HCT116 (cell line): ENCODE data around the gene FLCN. TPM values are rescaled to one million over a fixed set of nuclear protein-coding genes. Genes with fewer than 3 reads are reported as not detected.

Experiments used
- ATAC-seq: fragments of 200-7000 bp; cut with Tn5 transposase; 2 replicates; pipeline ENCODE4 v1.9.1; 2020; ENCODE audit warnings: mild to moderate bottlenecking, moderate library complexity
- BruUV-seq: library from RNA; stranded (reverse); fragments of 400-500 nt; replicated peaks from 2 replicates; lab custom pipeline; 2021; lab: Mats Ljungman, UMichigan
- CTCF ChIA-PET: fragments of 300-600 bp; sonication (Branson Sonifier 250); formaldehyde crosslinking; loops from one replicate; lab custom pipeline; 2021; ENCODE audit warnings: antibody characterized with exemption; lab: Charles Lee
- POLR2A ChIA-PET: fragments of 300-600, 350-600 bp; sonication (Branson Sonifier 250); formaldehyde crosslinking; loops from one replicate; lab custom pipeline; 2021; ENCODE audit warnings: antibody characterized with exemption; lab: Charles Lee
- RAD21 ChIA-PET, 2 experiments: fragments of 300-600 bp; sonication (Branson Sonifier 250); formaldehyde crosslinking; loops; one replicate each; lab custom pipeline; 2023; ENCODE audit warnings: low total read pairs in 2 of 2; ENCODE audit not compliant: uncharacterized antibody in 2 of 2, unreplicated experiment in 2 of 2, low non-redundant PET in 1 of 2; lab: Charles Lee
- DNase-seq: peaks from one replicate; pipeline ENCODE4 v3.0.0-alpha.2; 2010; ENCODE audit warnings: low read depth, low spot score
- H2AFZ ChIP-seq: fragments of 200-600 bp; shearing (Covaris generic), sonication (generic); 2 replicates; pipeline ENCODE4 v1.6.1; 2017; ENCODE audit warnings: low read depth, mixed run types, mixed read lengths, antibody characterized with exemption, low read length; ENCODE audit not compliant: poor library complexity, severe bottlenecking
- H3K27ac ChIP-seq: 2 replicates; pipeline ENCODE4 v1.5.1; 2012; ENCODE audit warnings: low read depth, low read length
- H3K27me3 ChIP-seq: fragments of 200-600 bp; sonication (generic); 2 replicates; pipeline ENCODE4 v1.6.1; 2016; ENCODE audit warnings: mixed run types, low read length, mixed read lengths; ENCODE audit not compliant: insufficient read depth
- H3K36me3 ChIP-seq, 2 experiments: fragments of 200-500 bp in 1 of 2; fragments of 200-600 bp in 1 of 2; sonication (Bioruptor generic) in 1 of 2; sonication (generic) in 1 of 2; 2 replicates each; pipeline versions ENCODE4 v1.5.1 to v1.6.1; 2014 to 2016; ENCODE audit warnings: low read length in 2 of 2, inconsistent platforms in 1 of 2, mixed read lengths in 1 of 2, mixed run types in 1 of 2; ENCODE audit not compliant: insufficient read depth in 2 of 2, control insufficient read depth in 1 of 2
- H3K4me1 ChIP-seq, 2 experiments: fragments of 200-600 bp in 1 of 2; sonication (generic) in 1 of 2; 2 replicates each; pipeline versions ENCODE4 v1.5.1 to v1.6.1; 2012 to 2017; ENCODE audit warnings: low read length in 2 of 2, inconsistent platforms in 1 of 2, mild to moderate bottlenecking in 1 of 2, mixed read lengths in 1 of 2, mixed run types in 1 of 2, moderate library complexity in 1 of 2; ENCODE audit not compliant: insufficient read depth in 2 of 2, control insufficient read depth in 1 of 2
- H3K4me2 ChIP-seq: fragments of 200-600 bp; sonication (generic); 2 replicates; pipeline ENCODE4 v1.6.1; 2017; ENCODE audit warnings: mixed run types, low read length, mixed read lengths
- H3K4me3 ChIP-seq, 2 experiments: fragments of 200-600 bp in 1 of 2; sonication (generic) in 1 of 2; replicated peaks in 1 of 2; 2 replicates each; pipeline ENCODE4 v1.5.1; 2011 to 2016; ENCODE audit warnings: low read length in 2 of 2, control low read depth in 1 of 2, low read depth in 1 of 2, mild to moderate bottlenecking in 1 of 2, mixed read lengths in 1 of 2, mixed run types in 1 of 2
- H3K79me2 ChIP-seq: fragments of 200-600 bp; sonication (generic); 2 replicates; pipeline ENCODE4 v1.6.1; 2017; ENCODE audit warnings: mild to moderate bottlenecking, mixed run types, low read length, moderate library complexity, mixed read lengths; ENCODE audit not compliant: insufficient read depth
- H3K9ac ChIP-seq: fragments of 200-600 bp; sonication (generic); 2 replicates; pipeline ENCODE4 v1.6.1; 2016; ENCODE audit warnings: low read length, mixed read lengths
- H3K9me2 ChIP-seq: fragments of 200-600 bp; sonication (generic), shearing (Covaris generic); 2 replicates; pipeline ENCODE4 v1.6.1; 2017; ENCODE audit warnings: mixed run types, mild to moderate bottlenecking, moderate library complexity; ENCODE audit not compliant: insufficient read depth
- H3K9me3 ChIP-seq, 2 experiments: fragments of 200-500 bp in 1 of 2; fragments of 200-600 bp in 1 of 2; sonication (Bioruptor generic) in 1 of 2; sonication (generic) in 1 of 2; 2 replicates each; pipeline ENCODE4 v1.6.1; 2014 to 2017; ENCODE audit warnings: low read length in 2 of 2, mixed read lengths in 2 of 2, inconsistent platforms in 1 of 2, low read depth in 1 of 2, mild to moderate bottlenecking in 1 of 2, mixed run types in 1 of 2, moderate library complexity in 1 of 2; ENCODE audit not compliant: control insufficient read depth in 1 of 2, insufficient read depth in 1 of 2
- H4K20me1 ChIP-seq: fragments of 200-600 bp; sonication (generic), shearing (Covaris generic); 2 replicates; pipeline ENCODE4 v1.6.1; 2017; ENCODE audit warnings: mixed run types, mild to moderate bottlenecking, moderate library complexity; ENCODE audit not compliant: insufficient read depth
- CBX3 ChIP-seq: IDR thresholded peaks from 2 replicates; pipeline ENCODE4 v1.6.1; 2012; ENCODE audit warnings: low read depth
- CEBPB ChIP-seq: IDR thresholded peaks from 2 replicates; pipeline ENCODE4 v1.6.1; 2012; ENCODE audit warnings: low read depth
- JUND ChIP-seq: IDR thresholded peaks from 2 replicates; pipeline ENCODE4 v1.6.1; 2012
- POLR2AphosphoS5 ChIP-seq: IDR thresholded peaks from 2 replicates; pipeline ENCODE4 v1.6.1; 2011; ENCODE audit warnings: mild to moderate bottlenecking, low read depth, low read length, moderate library complexity
- TCF7L2 ChIP-seq: IDR thresholded peaks from 2 replicates; pipeline ENCODE4 v1.7.0; 2011; ENCODE audit warnings: borderline replicate concordance, inconsistent platforms; ENCODE audit not compliant: insufficient read depth, insufficient read length; ENCODE audit errors: extremely low read depth
- intact Hi-C: fragments of 100-400 bp; cut with micrococcal nuclease; formaldehyde crosslinking; loops from 2 replicates; pipeline ENCODE4 v1.10.0; 2022
- total RNA-seq: library from RNA; stranded (reverse); gene quantifications from one replicate; pipeline ENCODE4 v1.2.1, GENCODE V29; 2021; ENCODE audit not compliant: unreplicated experiment
- TF ChIP-seq, protein P1 (sequence below): IDR thresholded peaks from 2 replicates; pipeline ENCODE4 v1.6.1; 2012
- TF ChIP-seq, protein P2 (sequence below): IDR thresholded peaks from 2 replicates; pipeline ENCODE4 v1.6.1; 2011; ENCODE audit warnings: mild to moderate bottlenecking, low read length, moderate library complexity; ENCODE audit not compliant: insufficient replicate concordance; ENCODE audit errors: extremely low read depth

Gene FLCN
- total RNA-seq, 1 experiment from 2014 or later: 23.7 TPM

GRCh38 chr17:17215575-17215974 lies 21.4 kb downstream of the FLCN start:
- BruUV-seq: no TSS peak
- Histone ChIP-seq H3K4me3 (no peak overlapping the region), H2AFZ (no peak overlapping the region), H3K79me2 (no peaks in the 10 kb centered on the region), H3K27me3 (no peaks in the 10 kb centered on the region), H3K9ac (no peak overlapping the region), H4K20me1 (no peaks in the 10 kb centered on the region), H3K36me3 (peaks cover 6 to 33% of the 10 kb centered on the region in 2 experiments; a peak in 3 of 4 replicates), H3K27ac (no peak overlapping the region), H3K4me1 (no peaks in the 10 kb centered on the region), H3K4me2 (no peak overlapping the region), H3K9me3 (no peaks in the 10 kb centered on the region), H3K9me2 (no peaks in the 10 kb centered on the region)
- intact Hi-C loops: no loop called here
- no peak for ATAC-seq
- ChIA-PET RAD21 (no interaction called here), CTCF (no interaction called here), POLR2A (no interaction called here)
- TF ChIP-seq CBX3 (no peak), CEBPB (no peak), JUND (no peak), POLR2AphosphoS5 (no peak), TCF7L2 (no peak)
- TF ChIP-seq, protein P1, sequence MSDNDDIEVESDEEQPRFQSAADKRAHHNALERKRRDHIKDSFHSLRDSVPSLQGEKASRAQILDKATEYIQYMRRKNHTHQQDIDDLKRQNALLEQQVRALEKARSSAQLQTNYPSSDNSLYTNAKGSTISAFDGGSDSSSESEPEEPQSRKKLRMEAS: no peak
- TF ChIP-seq, protein P2, sequence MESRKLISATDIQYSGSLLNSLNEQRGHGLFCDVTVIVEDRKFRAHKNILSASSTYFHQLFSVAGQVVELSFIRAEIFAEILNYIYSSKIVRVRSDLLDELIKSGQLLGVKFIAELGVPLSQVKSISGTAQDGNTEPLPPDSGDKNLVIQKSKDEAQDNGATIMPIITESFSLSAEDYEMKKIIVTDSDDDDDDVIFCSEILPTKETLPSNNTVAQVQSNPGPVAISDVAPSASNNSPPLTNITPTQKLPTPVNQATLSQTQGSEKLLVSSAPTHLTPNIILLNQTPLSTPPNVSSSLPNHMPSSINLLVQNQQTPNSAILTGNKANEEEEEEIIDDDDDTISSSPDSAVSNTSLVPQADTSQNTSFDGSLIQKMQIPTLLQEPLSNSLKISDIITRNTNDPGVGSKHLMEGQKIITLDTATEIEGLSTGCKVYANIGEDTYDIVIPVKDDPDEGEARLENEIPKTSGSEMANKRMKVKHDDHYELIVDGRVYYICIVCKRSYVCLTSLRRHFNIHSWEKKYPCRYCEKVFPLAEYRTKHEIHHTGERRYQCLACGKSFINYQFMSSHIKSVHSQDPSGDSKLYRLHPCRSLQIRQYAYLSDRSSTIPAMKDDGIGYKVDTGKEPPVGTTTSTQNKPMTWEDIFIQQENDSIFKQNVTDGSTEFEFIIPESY: no peak
- no peak for DNase-seq
